HG03159 (cell line): ENCODE results near the gene MRPL46.

Source experiments
- ATAC-seq: cut with Tn5 transposase; IDR thresholded peaks from one replicate; pipeline ENCODE4 v1.9.1; 2021; ENCODE audit warnings: mild to moderate bottlenecking, moderate library complexity; ENCODE audit not compliant: unreplicated experiment

MRPL46 gene

GRCh38 chr15:88467073-88467934 lies at the start of gene MRPL46, which contains the start of gene MRPS11:
Gene MRPL46, minus strand, starts transcription at chr15:88467388. Its CDS starts 11 bp downstream, at chr15:88467377.
Gene MRPS11, plus strand, starts transcription at chr15:88467708. Its CDS starts 10 bp downstream, at chr15:88467718.
- peak; percentile 87 for ATAC-seq

GRCh38 chr15:88513195-88513594 lies 46.0 kb upstream of the MRPL46 start:
- ATAC-seq = no peak

GRCh38 chr15:88512601-88513000 lies 45.4 kb upstream of the MRPL46 start:
- ATAC-seq = no peak

- no peak for ATAC-seq
Measured at GRCh38 chr15:88512078-88512477, 44.9 kb upstream of the MRPL46 start.

GRCh38 chr15:88511161-88511560 lies 44.0 kb upstream of the MRPL46 start:
- no peak for ATAC-seq

GRCh38 chr15:88509964-88510363 lies 42.8 kb upstream of the MRPL46 start:
- no peak for ATAC-seq

- ATAC-seq = no peak
Measured at GRCh38 chr15:88509321-88509720, 42.1 kb upstream of the MRPL46 start.

GRCh38 chr15:88506628-88507027 lies 39.4 kb upstream of the MRPL46 start:
- no peak for ATAC-seq

- no peak for ATAC-seq
Measured at GRCh38 chr15:88505721-88506120, 38.5 kb upstream of the MRPL46 start.

GRCh38 chr15:88504445-88504844 lies 37.3 kb upstream of the MRPL46 start:
- ATAC-seq = no peak

GRCh38 chr15:88498996-88499395 lies 31.8 kb upstream of the MRPL46 start:
- ATAC-seq = no peak

- ATAC-seq = no peak
Measured at GRCh38 chr15:88497109-88497765, 30.0 kb upstream of the MRPL46 start.

- no peak for ATAC-seq
Measured at GRCh38 chr15:88493844-88494243, 26.7 kb upstream of the MRPL46 start.

GRCh38 chr15:88491158-88491557 lies 24.0 kb upstream of the MRPL46 start:
- ATAC-seq = no peak

GRCh38 chr15:88490036-88490435 lies 22.8 kb upstream of the MRPL46 start:
- no peak for ATAC-seq

GRCh38 chr15:88489321-88489720 lies 22.1 kb upstream of the MRPL46 start:
- no peak for ATAC-seq

GRCh38 chr15:88487796-88488523 lies 20.8 kb upstream of the MRPL46 start:
- no peak for ATAC-seq

GRCh38 chr15:88487178-88487795 lies 20.1 kb upstream of the MRPL46 start:
- ATAC-seq = no peak

GRCh38 chr15:88484682-88485331 lies 17.6 kb upstream of the MRPL46 start:
- no peak for ATAC-seq

GRCh38 chr15:88482263-88482662 lies 15.1 kb upstream of the MRPL46 start:
- no peak for ATAC-seq
